HepG2 (cell line): Measurements from ENCODE around the gene SMIM14. TPM values are rescaled to one million over a fixed set of nuclear protein-coding genes. Genes with fewer than 3 reads are reported as not detected.

Experiments used
- DMAP1 ChIP-seq: IDR thresholded peaks from 2 replicates; pipeline ENCODE4 v1.6.1; 2016
- GTF3A ChIP-seq: sonication (generic); formaldehyde crosslinking; conservative IDR thresholded peaks from 2 replicates; pipeline ENCODE4 v1.4.0; 2020; ENCODE audit warnings: mild to moderate bottlenecking, missing genetic modification reagents
- ISL2 ChIP-seq: sonication (generic); formaldehyde crosslinking; IDR thresholded peaks from 2 replicates; pipeline ENCODE4 v1.5.0; 2020; ENCODE audit warnings: missing genetic modification reagents
- MLLT10 ChIP-seq: sonication (generic); formaldehyde crosslinking; IDR thresholded peaks from 2 replicates; pipeline ENCODE4 v1.4.0; 2020; ENCODE audit warnings: missing genetic modification reagents
- RXRB ChIP-seq: IDR thresholded peaks from 2 replicates; pipeline ENCODE4 v1.6.1; 2016; ENCODE audit warnings: borderline replicate concordance, missing genetic modification reagents, missing compliant biosample characterization
- SSRP1 ChIP-seq: IDR thresholded peaks from 2 replicates; pipeline ENCODE4 v1.6.1; 2016; ENCODE audit warnings: control low read depth
- ZNF274 ChIP-seq: sonication (generic); formaldehyde crosslinking; IDR thresholded peaks from 2 replicates; pipeline ENCODE4 v1.5.1; 2020; ENCODE audit warnings: mild to moderate bottlenecking, missing genetic modification reagents
- ZNF33A ChIP-seq: sonication (generic); formaldehyde crosslinking; IDR thresholded peaks from 2 replicates; pipeline ENCODE4 v1.5.1; 2020; ENCODE audit warnings: missing genetic modification reagents, mild to moderate bottlenecking, moderate library complexity, borderline replicate concordance
- ZNF557 ChIP-seq: sonication (generic); formaldehyde crosslinking; IDR thresholded peaks from 2 replicates; pipeline ENCODE4 v1.4.0; 2020; ENCODE audit warnings: missing genetic modification reagents
- ZNF607 ChIP-seq: sonication (generic); formaldehyde crosslinking; IDR thresholded peaks from 2 replicates; pipeline ENCODE4 v1.5.1; 2020; ENCODE audit warnings: missing genetic modification reagents, mild to moderate bottlenecking, borderline replicate concordance
- ZNF713 ChIP-seq: sonication (generic); formaldehyde crosslinking; IDR thresholded peaks from 2 replicates; pipeline ENCODE4 v1.4.0; 2020; ENCODE audit warnings: mild to moderate bottlenecking, missing genetic modification reagents
- polyA plus RNA-seq, 8 experiments: library from polyadenylated mRNA; depleted of rRNA in 3 of 8; stranded (reverse) in 7 of 8; unstranded in 1 of 8; fragments of >200 nt; fragmentation: Illumina TruSeq in 4 of 8; extraction: Trizol in 4 of 8; gene quantifications; 2 replicates each; pipeline versions ENCODE4 v1.2.1 to v1.2.3, GENCODE V29; 2011 to 2016; ENCODE audit warnings: low read depth in 4 of 8, missing spikeins in 1 of 8, mixed read lengths in 1 of 8; ENCODE audit not compliant: insufficient read depth in 1 of 8
- total RNA-seq, 5 experiments: library from RNA; depleted of rRNA; stranded (reverse); fragments of >200 nt; fragmentation: Illumina TruSeq; extraction: Trizol; gene quantifications; 2 replicates each; pipeline ENCODE4 v1.2.3, GENCODE V29; 2016; ENCODE audit warnings: low read depth in 1 of 5
- TF ChIP-seq, protein P1 (sequence below): sonication (generic); formaldehyde crosslinking; IDR thresholded peaks from 2 replicates; pipeline ENCODE4 v1.5.0; 2020; ENCODE audit warnings: missing genetic modification reagents
- TF ChIP-seq, protein P2 (sequence below): sonication (generic); formaldehyde crosslinking; IDR thresholded peaks from 2 replicates; pipeline ENCODE4 v1.5.1; 2020; ENCODE audit warnings: missing genetic modification reagents, mild to moderate bottlenecking, borderline replicate concordance
- TF ChIP-seq, protein P3 (sequence below): sonication (generic); formaldehyde crosslinking; IDR thresholded peaks from 2 replicates; pipeline ENCODE4 v1.9.0; 2021; ENCODE audit warnings: missing genetic modification reagents, mild to moderate bottlenecking, borderline replicate concordance
- TF ChIP-seq, protein P4 (sequence below): sonication (generic); formaldehyde crosslinking; conservative IDR thresholded peaks from 2 replicates; pipeline ENCODE4 v1.4.0; 2020; ENCODE audit warnings: missing genetic modification reagents
- TF ChIP-seq, protein P5 (sequence below): sonication (generic); formaldehyde crosslinking; IDR thresholded peaks from 2 replicates; pipeline ENCODE4 v1.5.0; 2020; ENCODE audit warnings: mild to moderate bottlenecking, missing genetic modification reagents, borderline replicate concordance

Gene SMIM14
- total and polyA plus RNA-seq, 2 of the 13 experiments (the other 11 are each of a cell fraction or from before 2014, with no cell fraction given) = 16.3 to 28.1 TPM

DNA sequence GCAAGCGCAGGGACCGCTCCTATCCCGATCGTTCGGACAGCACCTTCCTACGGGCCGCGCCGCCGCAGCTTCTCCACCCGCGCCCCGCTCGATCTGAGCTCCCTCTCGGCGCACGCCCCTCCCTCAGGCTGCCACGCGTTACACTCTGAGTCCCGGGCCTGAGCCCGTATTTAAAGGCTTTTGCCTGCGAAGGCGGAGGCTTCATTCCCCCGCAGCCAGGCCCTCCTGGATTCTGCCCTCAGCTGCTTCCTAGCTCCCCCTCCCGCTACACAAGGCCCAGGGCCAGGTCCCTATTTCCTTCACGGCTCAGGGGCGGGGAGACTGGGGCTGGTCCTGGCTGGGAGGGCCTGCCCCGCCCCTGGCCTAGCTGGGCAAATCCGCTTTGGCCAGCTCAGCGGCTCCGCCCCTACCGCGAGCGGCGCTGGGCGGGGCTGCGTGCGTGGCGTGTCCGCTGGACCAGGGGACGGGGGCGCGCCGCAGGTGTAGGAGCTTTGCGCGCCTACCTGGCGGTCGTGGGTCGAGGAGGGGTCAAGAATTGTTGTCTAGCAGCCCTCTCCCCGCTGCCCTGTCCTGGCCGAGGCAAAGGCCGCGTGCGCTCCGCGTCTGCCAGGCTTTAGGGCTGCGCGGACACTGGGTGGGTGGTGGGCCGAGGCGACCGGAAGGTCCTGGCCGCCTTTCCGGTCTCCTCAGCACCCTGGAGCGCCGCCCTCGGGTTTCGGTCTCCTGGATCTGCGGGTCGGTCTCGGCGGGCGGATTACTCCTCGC is 111.2 kb downstream of the SMIM14 start, which contains the start of gene UGDH (continued):
- TF ChIP-seq, protein P1, sequence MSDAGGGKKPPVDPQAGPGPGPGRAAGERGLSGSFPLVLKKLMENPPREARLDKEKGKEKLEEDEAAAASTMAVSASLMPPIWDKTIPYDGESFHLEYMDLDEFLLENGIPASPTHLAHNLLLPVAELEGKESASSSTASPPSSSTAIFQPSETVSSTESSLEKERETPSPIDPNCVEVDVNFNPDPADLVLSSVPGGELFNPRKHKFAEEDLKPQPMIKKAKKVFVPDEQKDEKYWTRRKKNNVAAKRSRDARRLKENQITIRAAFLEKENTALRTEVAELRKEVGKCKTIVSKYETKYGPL = peak; percentile 86; the same call in 1 of the 2 replicates
- TF ChIP-seq, protein P2, sequence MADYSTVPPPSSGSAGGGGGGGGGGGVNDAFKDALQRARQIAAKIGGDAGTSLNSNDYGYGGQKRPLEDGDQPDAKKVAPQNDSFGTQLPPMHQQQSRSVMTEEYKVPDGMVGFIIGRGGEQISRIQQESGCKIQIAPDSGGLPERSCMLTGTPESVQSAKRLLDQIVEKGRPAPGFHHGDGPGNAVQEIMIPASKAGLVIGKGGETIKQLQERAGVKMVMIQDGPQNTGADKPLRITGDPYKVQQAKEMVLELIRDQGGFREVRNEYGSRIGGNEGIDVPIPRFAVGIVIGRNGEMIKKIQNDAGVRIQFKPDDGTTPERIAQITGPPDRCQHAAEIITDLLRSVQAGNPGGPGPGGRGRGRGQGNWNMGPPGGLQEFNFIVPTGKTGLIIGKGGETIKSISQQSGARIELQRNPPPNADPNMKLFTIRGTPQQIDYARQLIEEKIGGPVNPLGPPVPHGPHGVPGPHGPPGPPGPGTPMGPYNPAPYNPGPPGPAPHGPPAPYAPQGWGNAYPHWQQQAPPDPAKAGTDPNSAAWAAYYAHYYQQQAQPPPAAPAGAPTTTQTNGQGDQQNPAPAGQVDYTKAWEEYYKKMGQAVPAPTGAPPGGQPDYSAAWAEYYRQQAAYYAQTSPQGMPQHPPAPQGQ (CRISPR knock-in tag) = no peak
- no peak for TF ChIP-seq GTF3A (CRISPR knock-in tag)
- TF ChIP-seq, protein P3, sequence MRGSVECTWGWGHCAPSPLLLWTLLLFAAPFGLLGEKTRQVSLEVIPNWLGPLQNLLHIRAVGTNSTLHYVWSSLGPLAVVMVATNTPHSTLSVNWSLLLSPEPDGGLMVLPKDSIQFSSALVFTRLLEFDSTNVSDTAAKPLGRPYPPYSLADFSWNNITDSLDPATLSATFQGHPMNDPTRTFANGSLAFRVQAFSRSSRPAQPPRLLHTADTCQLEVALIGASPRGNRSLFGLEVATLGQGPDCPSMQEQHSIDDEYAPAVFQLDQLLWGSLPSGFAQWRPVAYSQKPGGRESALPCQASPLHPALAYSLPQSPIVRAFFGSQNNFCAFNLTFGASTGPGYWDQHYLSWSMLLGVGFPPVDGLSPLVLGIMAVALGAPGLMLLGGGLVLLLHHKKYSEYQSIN (CRISPR knock-in tag) = no peak
- TF ChIP-seq, protein P4, sequence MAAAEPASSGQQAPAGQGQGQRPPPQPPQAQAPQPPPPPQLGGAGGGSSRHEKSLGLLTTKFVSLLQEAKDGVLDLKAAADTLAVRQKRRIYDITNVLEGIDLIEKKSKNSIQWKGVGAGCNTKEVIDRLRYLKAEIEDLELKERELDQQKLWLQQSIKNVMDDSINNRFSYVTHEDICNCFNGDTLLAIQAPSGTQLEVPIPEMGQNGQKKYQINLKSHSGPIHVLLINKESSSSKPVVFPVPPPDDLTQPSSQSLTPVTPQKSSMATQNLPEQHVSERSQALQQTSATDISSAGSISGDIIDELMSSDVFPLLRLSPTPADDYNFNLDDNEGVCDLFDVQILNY (CRISPR knock-in tag) = 0 out of 2 replicates have a peak, but pooled peaks have one; percentile 45
- TF ChIP-seq ZNF607 = peak; percentile 93
- peak; percentile 90; the same call in 1 of the 2 replicates for TF ChIP-seq MLLT10
- TF ChIP-seq ZNF274 = peak; percentile 75
- peak; percentile 97 for TF ChIP-seq DMAP1 (CRISPR knock-in tag)
- no peak for TF ChIP-seq SSRP1
- 0 out of 2 replicates have a peak, but pooled peaks have one; percentile 67 for TF ChIP-seq ZNF713 (CRISPR knock-in tag)
- peak; percentile 80 for TF ChIP-seq RXRB (CRISPR knock-in tag)
- peak; percentile 69 for TF ChIP-seq ISL2 (CRISPR knock-in tag)
- TF ChIP-seq ZNF33A (CRISPR knock-in tag) = peak; percentile 90; the same call in 1 of the 2 replicates
- TF ChIP-seq ZNF557 (CRISPR knock-in tag) = 0 out of 2 replicates have a peak, but pooled peaks have one; percentile 20
- TF ChIP-seq, protein P5, sequence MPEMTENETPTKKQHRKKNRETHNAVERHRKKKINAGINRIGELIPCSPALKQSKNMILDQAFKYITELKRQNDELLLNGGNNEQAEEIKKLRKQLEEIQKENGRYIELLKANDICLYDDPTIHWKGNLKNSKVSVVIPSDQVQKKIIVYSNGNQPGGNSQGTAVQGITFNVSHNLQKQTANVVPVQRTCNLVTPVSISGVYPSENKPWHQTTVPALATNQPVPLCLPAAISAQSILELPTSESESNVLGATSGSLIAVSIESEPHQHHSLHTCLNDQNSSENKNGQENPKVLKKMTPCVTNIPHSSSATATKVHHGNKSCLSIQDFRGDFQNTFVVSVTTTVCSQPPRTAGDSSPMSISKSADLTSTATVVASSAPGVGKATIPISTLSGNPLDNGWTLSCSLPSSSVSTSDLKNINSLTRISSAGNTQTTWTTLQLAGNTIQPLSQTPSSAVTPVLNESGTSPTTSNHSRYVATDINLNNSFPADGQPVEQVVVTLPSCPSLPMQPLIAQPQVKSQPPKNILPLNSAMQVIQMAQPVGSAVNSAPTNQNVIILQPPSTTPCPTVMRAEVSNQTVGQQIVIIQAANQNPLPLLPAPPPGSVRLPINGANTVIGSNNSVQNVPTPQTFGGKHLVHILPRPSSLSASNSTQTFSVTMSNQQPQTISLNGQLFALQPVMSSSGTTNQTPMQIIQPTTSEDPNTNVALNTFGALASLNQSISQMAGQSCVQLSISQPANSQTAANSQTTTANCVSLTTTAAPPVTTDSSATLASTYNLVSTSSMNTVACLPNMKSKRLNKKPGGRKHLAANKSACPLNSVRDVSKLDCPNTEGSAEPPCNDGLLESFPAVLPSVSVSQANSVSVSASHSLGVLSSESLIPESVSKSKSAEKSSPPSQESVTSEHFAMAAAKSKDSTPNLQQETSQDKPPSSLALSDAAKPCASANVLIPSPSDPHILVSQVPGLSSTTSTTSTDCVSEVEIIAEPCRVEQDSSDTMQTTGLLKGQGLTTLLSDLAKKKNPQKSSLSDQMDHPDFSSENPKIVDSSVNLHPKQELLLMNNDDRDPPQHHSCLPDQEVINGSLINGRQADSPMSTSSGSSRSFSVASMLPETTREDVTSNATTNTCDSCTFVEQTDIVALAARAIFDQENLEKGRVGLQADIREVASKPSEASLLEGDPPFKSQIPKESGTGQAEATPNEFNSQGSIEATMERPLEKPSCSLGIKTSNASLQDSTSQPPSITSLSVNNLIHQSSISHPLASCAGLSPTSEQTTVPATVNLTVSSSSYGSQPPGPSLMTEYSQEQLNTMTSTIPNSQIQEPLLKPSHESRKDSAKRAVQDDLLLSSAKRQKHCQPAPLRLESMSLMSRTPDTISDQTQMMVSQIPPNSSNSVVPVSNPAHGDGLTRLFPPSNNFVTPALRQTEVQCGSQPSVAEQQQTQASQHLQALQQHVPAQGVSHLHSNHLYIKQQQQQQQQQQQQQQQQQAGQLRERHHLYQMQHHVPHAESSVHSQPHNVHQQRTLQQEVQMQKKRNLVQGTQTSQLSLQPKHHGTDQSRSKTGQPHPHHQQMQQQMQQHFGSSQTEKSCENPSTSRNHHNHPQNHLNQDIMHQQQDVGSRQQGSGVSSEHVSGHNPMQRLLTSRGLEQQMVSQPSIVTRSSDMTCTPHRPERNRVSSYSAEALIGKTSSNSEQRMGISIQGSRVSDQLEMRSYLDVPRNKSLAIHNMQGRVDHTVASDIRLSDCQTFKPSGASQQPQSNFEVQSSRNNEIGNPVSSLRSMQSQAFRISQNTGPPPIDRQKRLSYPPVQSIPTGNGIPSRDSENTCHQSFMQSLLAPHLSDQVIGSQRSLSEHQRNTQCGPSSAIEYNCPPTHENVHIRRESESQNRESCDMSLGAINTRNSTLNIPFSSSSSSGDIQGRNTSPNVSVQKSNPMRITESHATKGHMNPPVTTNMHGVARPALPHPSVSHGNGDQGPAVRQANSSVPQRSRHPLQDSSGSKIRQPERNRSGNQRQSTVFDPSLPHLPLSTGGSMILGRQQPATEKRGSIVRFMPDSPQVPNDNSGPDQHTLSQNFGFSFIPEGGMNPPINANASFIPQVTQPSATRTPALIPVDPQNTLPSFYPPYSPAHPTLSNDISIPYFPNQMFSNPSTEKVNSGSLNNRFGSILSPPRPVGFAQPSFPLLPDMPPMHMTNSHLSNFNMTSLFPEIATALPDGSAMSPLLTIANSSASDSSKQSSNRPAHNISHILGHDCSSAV (CRISPR knock-in tag) = peak; percentile 73; the same call in 1 of the 2 replicates
